Measurements from ENCODE around the gene RNF213.

- TF ChIP-seq CTCF (optimal IDR thresholded peaks at IDR 0.05 in 1 of 3, IDR thresholded peaks at IDR 0.05 in 1 of 3, conservative IDR thresholded peaks at IDR 0.05 in 1 of 3; ENCODE audit: extremely low read depth in 1 of 3, insufficient read depth in 2 of 3, low read length in 3 of 3) = no peak
- TF ChIP-seq EZH2 (IDR thresholded peaks at IDR 0.05; ENCODE audit: low read length) = no peak
Measured at GRCh38 chr17:80363518-80364090, 103.0 kb downstream of the RNF213 start.

All from keratinocyte (primary cell).